Measurements from ENCODE around the gene VAMP5. TPM values are rescaled to one million over a fixed set of nuclear protein-coding genes. Genes with fewer than 3 reads are reported as not detected.
A peak's percentile ranks its signal among the peaks of the same experiment; 100 is the strongest.

VAMP5 gene
- total and polyA plus RNA-seq, 12 donors, result 25.8 to 146 (median 39.4) TPM

DNA sequence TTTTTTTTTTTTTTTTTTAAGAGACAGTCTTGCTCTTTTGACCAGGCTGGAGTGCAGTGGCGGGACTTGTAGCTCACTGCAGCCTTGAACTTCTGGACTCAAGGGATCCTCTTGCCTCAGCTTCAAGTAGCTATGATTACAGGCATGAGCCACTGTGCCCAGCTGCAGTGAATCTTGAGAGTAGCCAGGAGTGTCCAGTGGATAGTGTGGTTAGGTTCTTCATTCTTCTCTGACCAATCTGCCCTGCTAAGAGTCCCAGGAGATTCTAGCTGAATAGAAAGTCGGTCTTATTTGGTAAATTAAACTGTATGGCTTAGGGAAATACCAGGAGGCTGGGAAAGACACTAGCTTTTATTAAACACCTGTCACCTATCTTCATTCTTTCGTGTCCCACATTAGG is 47.1 kb downstream of the VAMP5 start:
- intact Hi-C loops (cut with DNase I), result loop anchor here in 1 of 10 donors (10.0 kb wide), 1 partner anchor 443 kb away; no protein-coding TSS in a partner anchor
- Histone ChIP-seq H3K27me3 (no peaks in the 10 kb centered on the region), H3K4me3 (no peak overlapping the region), H3K4me1 (peaks cover 0 to 8% (median 0%) of the 10 kb centered on the region in 9 donors), H3K36me3 (peaks cover 2 to 100% (median 66%) of the 10 kb centered on the region in 9 donors), H3K27ac (no peak overlapping the region), H3K9me3 (no peaks in the 10 kb centered on the region)
- DNase-seq, result no peak
- TF ChIP-seq, protein P1, sequence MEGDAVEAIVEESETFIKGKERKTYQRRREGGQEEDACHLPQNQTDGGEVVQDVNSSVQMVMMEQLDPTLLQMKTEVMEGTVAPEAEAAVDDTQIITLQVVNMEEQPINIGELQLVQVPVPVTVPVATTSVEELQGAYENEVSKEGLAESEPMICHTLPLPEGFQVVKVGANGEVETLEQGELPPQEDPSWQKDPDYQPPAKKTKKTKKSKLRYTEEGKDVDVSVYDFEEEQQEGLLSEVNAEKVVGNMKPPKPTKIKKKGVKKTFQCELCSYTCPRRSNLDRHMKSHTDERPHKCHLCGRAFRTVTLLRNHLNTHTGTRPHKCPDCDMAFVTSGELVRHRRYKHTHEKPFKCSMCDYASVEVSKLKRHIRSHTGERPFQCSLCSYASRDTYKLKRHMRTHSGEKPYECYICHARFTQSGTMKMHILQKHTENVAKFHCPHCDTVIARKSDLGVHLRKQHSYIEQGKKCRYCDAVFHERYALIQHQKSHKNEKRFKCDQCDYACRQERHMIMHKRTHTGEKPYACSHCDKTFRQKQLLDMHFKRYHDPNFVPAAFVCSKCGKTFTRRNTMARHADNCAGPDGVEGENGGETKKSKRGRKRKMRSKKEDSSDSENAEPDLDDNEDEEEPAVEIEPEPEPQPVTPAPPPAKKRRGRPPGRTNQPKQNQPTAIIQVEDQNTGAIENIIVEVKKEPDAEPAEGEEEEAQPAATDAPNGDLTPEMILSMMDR (IDR thresholded peaks at IDR 0.05), result no peak
- WGBS, 2 donors, result 91 to 93% methylated on average over 3 of the region's 3 CpGs
- no peak for ATAC-seq

GRCh38 chr2:85635011-85635410 is 50.8 kb downstream of the VAMP5 start:
- no peaks in the 10 kb centered on the region for H3K9me3 ChIP-seq
- ATAC-seq (no peak), DNase-seq (no peak)
- no peaks in the 10 kb centered on the region for H3K27me3 ChIP-seq
- WGBS, 2 donors, result 92 to 93% methylated on average over 8 of the region's 8 CpGs
- intact Hi-C loops (cut with DNase I), result loop anchor here in 6 of 10 donors (5.0 to 10.0 kb wide), 3 partner anchors 72 to 440 kb away; no protein-coding TSS in a partner anchor
- TF ChIP-seq, protein P1 (IDR thresholded peaks at IDR 0.05), result no peak
- H3K4me3 ChIP-seq, result no peak overlapping the region
- peaks cover 0 to 14% (median 0%) of the 10 kb centered on the region in 9 donors for H3K4me1 ChIP-seq
- peak overlapping the region in 1 of 10 donors; percentile 4 for H3K27ac ChIP-seq
- H3K36me3 ChIP-seq, result peaks cover 3 to 100% (median 64%) of the 10 kb centered on the region in 9 donors

DNA sequence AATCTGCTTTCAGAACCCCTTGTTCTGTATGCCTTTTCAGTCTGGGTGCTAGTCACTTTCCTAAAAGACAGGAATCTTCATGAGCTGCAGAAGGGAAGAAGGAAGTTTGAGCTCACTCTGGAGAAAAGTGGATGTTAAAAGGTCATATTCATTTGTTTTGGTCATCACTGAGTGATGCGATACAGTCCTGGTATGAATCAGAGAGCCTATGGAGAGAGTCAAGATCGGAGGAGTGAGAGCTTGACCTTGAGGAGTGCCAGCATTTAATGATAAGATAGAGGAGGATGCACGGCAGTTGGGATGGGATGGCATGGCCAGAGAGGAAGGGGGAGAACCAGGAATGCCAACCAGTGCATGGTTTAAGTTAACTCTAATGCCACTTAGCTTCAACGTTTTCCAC is 51.4 kb downstream of the VAMP5 start:
- Histone ChIP-seq H3K9me3 (no peaks in the 10 kb centered on the region), H3K36me3 (peaks cover 3 to 100% (median 70%) of the 10 kb centered on the region in 9 donors), H3K4me1 (peaks cover 0 to 14% (median 0%) of the 10 kb centered on the region in 9 donors), H3K4me3 (no peak overlapping the region), H3K27ac (peak overlapping the region in 1 of 10 donors; percentile 4), H3K27me3 (no peaks in the 10 kb centered on the region)
- TF ChIP-seq, protein P1 (IDR thresholded peaks at IDR 0.05), result no peak
- ATAC-seq (peak in 3 of 8 donors; percentile 42 to 60 (median 59)), DNase-seq (no peak)
- 30 to 42% methylated on average over 4 of the region's 4 CpGs for WGBS, 2 donors
- intact Hi-C loops (cut with DNase I), result loop anchor here in 7 of 10 donors (2.0 to 10.0 kb wide), 5 partner anchors 71 to 439 kb away; no protein-coding TSS in a partner anchor

DNA sequence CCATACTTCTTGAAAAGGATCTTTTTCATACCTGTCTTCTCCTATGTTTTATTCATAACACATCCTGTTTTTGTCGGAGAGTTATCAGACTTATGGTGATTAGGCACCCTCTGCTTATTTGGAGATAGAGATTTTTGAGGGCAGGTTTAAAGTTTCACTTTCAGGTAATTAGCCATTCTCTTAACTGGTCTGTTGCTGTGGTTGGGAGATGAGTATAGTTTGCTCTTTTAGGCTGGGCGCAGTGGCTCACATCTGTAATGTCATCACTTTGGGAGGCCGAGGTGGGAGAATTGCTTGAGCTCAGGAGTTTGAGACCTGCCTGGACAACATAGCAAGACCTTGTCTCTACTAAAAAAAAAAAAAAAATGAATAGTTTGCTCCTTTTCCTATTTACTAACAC is 58.5 kb downstream of the VAMP5 start:
- 78 to 90% methylated on average over 3 of the region's 3 CpGs for WGBS, 2 donors
- no peak overlapping the region for H3K27ac ChIP-seq
- H3K4me1 ChIP-seq, result peaks cover 0 to 1% (median 0%) of the 10 kb centered on the region in 9 donors
- DNase-seq (no peak), ATAC-seq (no peak)
- no peak overlapping the region for H3K4me3 ChIP-seq
- H3K9me3 ChIP-seq, result no peaks in the 10 kb centered on the region
- intact Hi-C loops (cut with DNase I), result loop anchor here in 2 of 10 donors (10.0 kb wide), 2 partner anchors 62 to 172 kb away; no protein-coding TSS in a partner anchor
- TF ChIP-seq, protein P1 (IDR thresholded peaks at IDR 0.05), result no peak
- no peaks in the 10 kb centered on the region for H3K27me3 ChIP-seq
- H3K36me3 ChIP-seq, result peaks cover 3 to 100% (median 84%) of the 10 kb centered on the region in 9 donors

Other genes starting within 250 kb of the VAMP5 start
- 10 to 100 TPM; 27.9 to 87.4 (median 35.6) TPM for gene RETSAT, start 229.9 kb upstream of the VAMP5 start, total RNA-seq
- gene RETSAT, start 229.9 kb upstream of the VAMP5 start, polyA plus RNA-seq, result 10 to 100 TPM; 20.3 to 52.4 TPM
- gene ELMOD3, start 229.7 kb upstream of the VAMP5 start, total RNA-seq, result 10 to 100 TPM in 1 of 10 donors, 1 to 10 TPM in 9; 7.3 to 12.5 (median 8.8) TPM
- 10 to 100 TPM; 11.4 to 23.8 TPM for gene ELMOD3, start 229.7 kb upstream of the VAMP5 start, polyA plus RNA-seq
- 10 to 100 TPM in 1 of 10 donors, 1 to 10 TPM in 8, under 1 TPM in 1; 0.83 to 30.4 (median 5.9) TPM for gene CAPG, start 174.1 kb upstream of the VAMP5 start, total RNA-seq
- 10 to 100 TPM in 1 of 2 donors, 1 to 10 TPM in 1; 8.8 to 17.1 TPM for gene CAPG, start 174.1 kb upstream of the VAMP5 start, polyA plus RNA-seq
- under 1 TPM in 1 of 10 donors, not detected in 9; 0.72 TPM for gene SH2D6, start 165.7 kb upstream of the VAMP5 start, total RNA-seq
- gene SH2D6, start 165.7 kb upstream of the VAMP5 start, polyA plus RNA-seq, result under 1 TPM; 0.06 to 0.51 TPM
- gene MAT2A, start 45.3 kb upstream of the VAMP5 start, total RNA-seq, result 100 to 1,000 TPM in 8 of 10 donors, 10 to 100 TPM in 2; 94.5 to 460 (median 129) TPM
- gene MAT2A, start 45.3 kb upstream of the VAMP5 start, polyA plus RNA-seq, result 10 to 100 TPM; 81.7 to 93.4 TPM
- gene GGCX, start 22.9 kb upstream of the VAMP5 start, total RNA-seq, result 10 to 100 TPM; 18.2 to 31.1 (median 21.6) TPM
- 10 to 100 TPM; 14.0 to 24.5 TPM for gene GGCX, start 22.9 kb upstream of the VAMP5 start, polyA plus RNA-seq
- 10 to 100 TPM in 5 of 10 donors, 1 to 10 TPM in 5; 4.9 to 56.8 (median 9.2) TPM for gene VAMP8, start 6.8 kb upstream of the VAMP5 start, total RNA-seq
- 10 to 100 TPM; 16.4 to 26.6 TPM for gene VAMP8, start 6.8 kb upstream of the VAMP5 start, polyA plus RNA-seq
- 100 to 1,000 TPM in 1 of 10 donors, 10 to 100 TPM in 9; 74.7 to 117 (median 82.2) TPM for gene RNF181, start 11.3 kb downstream of the VAMP5 start, total RNA-seq
- 100 to 1,000 TPM; 140 to 282 TPM for gene RNF181, start 11.3 kb downstream of the VAMP5 start, polyA plus RNA-seq
- gene TMEM150A, start 18.3 kb downstream of the VAMP5 start, total RNA-seq, result 10 to 100 TPM in 5 of 10 donors, 1 to 10 TPM in 5; 7.6 to 13.9 (median 9.6) TPM
- 10 to 100 TPM; 10.1 to 21.1 TPM for gene TMEM150A, start 18.3 kb downstream of the VAMP5 start, polyA plus RNA-seq
- gene C2orf68, start 27.6 kb downstream of the VAMP5 start, total RNA-seq, result 10 to 100 TPM; 25.0 to 39.0 (median 33.7) TPM
- 10 to 100 TPM; 14.2 to 47.0 TPM for gene C2orf68, start 27.6 kb downstream of the VAMP5 start, polyA plus RNA-seq
- gene USP39, start 31.8 kb downstream of the VAMP5 start, total RNA-seq, result 10 to 100 TPM; 24.5 to 35.8 (median 29.3) TPM
- 10 to 100 TPM; 19.9 to 36.5 TPM for gene USP39, start 31.8 kb downstream of the VAMP5 start, polyA plus RNA-seq
- under 1 TPM in 1 of 10 donors, not detected in 9; 0.62 TPM for gene SFTPB, start 83.8 kb downstream of the VAMP5 start, total RNA-seq
- 1 to 10 TPM in 1 of 2 donors, not detected in 1; 1.2 TPM for gene SFTPB, start 83.8 kb downstream of the VAMP5 start, polyA plus RNA-seq
- gene GNLY, start 109.9 kb downstream of the VAMP5 start, total RNA-seq, result 10 to 100 TPM in 1 of 10 donors, 1 to 10 TPM in 5, under 1 TPM in 4; 0.17 to 43.2 (median 1.2) TPM
- gene GNLY, start 109.9 kb downstream of the VAMP5 start, polyA plus RNA-seq, result 1 to 10 TPM; 1.2 to 3.1 TPM
- gene ATOH8, start 169.6 kb downstream of the VAMP5 start, total RNA-seq, result 10 to 100 TPM in 9 of 10 donors, 1 to 10 TPM in 1; 8.7 to 33.4 (median 15.2) TPM
- 10 to 100 TPM; 35.2 to 45.9 TPM for gene ATOH8, start 169.6 kb downstream of the VAMP5 start, polyA plus RNA-seq

Measured in heart right ventricle (tissue), 16 donors.